ENCODE measurements around the gene IL24. TPM values are rescaled to one million over a fixed set of nuclear protein-coding genes. Genes with fewer than 3 reads are reported as not detected.

The IL24 gene
- total RNA-seq, 1 donor from 2014 or later = not detected

DNA sequence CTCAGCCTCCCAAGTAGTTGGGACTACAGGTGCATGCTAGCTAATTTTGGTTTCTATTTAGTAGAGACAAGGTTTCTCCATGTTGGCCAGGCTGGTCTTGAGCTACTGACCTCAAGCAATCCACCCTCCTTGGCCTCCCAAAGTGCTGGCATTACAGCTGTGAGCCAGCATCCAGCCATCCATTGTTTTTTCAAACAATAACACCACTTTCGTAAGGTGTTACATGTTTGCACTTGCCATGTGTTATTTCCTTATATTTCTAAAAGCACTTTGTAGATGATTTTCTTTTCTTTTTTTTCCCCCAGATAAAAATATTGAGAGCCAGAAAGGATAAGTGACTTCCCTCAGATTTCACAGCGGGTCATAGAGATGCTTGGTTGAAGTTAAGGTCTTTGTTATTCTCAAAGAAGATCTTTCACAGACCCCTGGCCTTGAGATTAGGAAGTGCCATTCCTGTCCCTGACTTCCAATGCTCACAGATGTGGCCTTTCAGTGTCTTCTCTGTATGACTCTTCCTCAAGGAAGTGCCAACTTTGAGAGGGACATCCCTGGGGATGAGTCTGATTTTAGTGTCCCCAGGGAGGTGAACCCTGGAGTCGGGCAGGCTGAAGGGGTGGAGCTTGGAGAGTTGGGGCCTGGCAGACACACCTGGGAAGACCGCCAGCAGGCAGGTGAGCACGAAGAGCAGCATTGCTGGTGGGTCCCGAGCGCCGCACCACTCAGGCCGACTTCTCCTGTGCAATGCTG, 42.8 kb downstream of the IL24 start:
- Mint-ChIP-seq H3K27me3 (ENCODE audit: unreplicated experiment) (peaks cover 18% of the 10 kb centered on the region), H3K36me3 (ENCODE audit: unreplicated experiment) (no peaks in the 10 kb centered on the region), H3K4me1 (ENCODE audit: unreplicated experiment) (no peaks in the 10 kb centered on the region), H3K4me3 (ENCODE audit: unreplicated experiment) (no peak overlapping the region), H3K9me3 (ENCODE audit: unreplicated experiment) (no peaks in the 10 kb centered on the region), H3K27ac (ENCODE audit: unreplicated experiment) (no peak overlapping the region)
- no peak for DNase-seq (ENCODE audit: extremely low spot score, unreplicated experiment)
- TF ChIP-seq, protein P1, sequence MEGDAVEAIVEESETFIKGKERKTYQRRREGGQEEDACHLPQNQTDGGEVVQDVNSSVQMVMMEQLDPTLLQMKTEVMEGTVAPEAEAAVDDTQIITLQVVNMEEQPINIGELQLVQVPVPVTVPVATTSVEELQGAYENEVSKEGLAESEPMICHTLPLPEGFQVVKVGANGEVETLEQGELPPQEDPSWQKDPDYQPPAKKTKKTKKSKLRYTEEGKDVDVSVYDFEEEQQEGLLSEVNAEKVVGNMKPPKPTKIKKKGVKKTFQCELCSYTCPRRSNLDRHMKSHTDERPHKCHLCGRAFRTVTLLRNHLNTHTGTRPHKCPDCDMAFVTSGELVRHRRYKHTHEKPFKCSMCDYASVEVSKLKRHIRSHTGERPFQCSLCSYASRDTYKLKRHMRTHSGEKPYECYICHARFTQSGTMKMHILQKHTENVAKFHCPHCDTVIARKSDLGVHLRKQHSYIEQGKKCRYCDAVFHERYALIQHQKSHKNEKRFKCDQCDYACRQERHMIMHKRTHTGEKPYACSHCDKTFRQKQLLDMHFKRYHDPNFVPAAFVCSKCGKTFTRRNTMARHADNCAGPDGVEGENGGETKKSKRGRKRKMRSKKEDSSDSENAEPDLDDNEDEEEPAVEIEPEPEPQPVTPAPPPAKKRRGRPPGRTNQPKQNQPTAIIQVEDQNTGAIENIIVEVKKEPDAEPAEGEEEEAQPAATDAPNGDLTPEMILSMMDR (IDR thresholded peaks at IDR 0.05) = no peak

DNA sequence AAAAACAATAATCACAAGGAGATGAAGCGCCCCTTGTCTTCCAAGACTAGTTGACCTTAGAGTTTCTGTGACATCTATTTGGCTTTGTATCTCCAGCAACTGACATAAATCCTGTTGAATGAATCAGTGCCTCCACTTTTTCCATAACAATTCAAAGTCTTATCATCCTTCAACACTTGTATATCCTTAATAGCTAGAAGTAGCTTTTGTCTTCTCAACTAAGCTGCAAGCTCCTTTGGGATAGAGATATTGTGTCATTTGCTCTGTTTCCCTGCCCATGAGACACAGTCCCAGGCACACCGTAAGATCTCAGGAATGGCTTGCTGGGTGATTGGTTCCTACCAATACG, 43.3 kb downstream of the IL24 start:
- Mint-ChIP-seq H3K27me3 (ENCODE audit: unreplicated experiment) (peaks cover 23% of the 10 kb centered on the region), H3K36me3 (ENCODE audit: unreplicated experiment) (no peaks in the 10 kb centered on the region), H3K27ac (ENCODE audit: unreplicated experiment) (no peak overlapping the region), H3K9me3 (ENCODE audit: unreplicated experiment) (no peaks in the 10 kb centered on the region), H3K4me1 (ENCODE audit: unreplicated experiment) (no peaks in the 10 kb centered on the region), H3K4me3 (ENCODE audit: unreplicated experiment) (no peak overlapping the region)
- TF ChIP-seq, protein P1 (IDR thresholded peaks at IDR 0.05) = no peak
- no peak for DNase-seq (ENCODE audit: extremely low spot score, unreplicated experiment)

DNA sequence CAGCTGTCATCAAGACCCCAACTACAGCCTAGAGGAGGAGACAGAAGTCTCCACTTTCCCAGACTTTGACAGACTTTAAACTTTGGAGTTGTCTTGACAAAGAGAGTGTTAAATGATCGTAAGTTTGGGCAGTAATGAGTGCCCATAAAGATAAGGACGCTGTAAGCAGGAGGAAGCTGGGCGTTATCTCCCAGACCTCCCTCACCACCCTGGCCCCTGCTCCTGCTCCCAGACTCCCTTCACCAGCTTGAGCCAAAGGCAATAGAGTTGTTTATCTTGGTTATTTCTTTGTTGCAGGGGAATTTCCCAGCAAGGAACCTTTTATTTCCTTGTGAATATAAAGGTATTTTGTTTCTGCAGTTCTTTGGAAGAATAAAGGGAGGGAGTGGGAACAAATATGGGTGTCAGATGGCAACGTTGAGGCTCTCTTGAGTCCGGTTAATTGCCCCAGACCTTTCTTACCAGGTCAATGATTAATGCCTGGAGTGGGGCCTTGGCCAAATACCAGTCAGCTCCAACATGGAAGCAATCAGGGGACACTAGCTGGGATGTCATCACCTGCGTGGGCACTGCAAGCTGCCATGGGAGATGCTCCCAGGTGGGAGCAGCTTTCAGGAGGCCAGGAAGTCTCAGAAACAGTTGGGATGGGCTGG, 44.6 kb downstream of the IL24 start:
- no peak for DNase-seq (ENCODE audit: extremely low spot score, unreplicated experiment)
- Mint-ChIP-seq H3K4me3 (ENCODE audit: unreplicated experiment) (no peak overlapping the region), H3K27ac (ENCODE audit: unreplicated experiment) (no peak overlapping the region), H3K36me3 (ENCODE audit: unreplicated experiment) (no peaks in the 10 kb centered on the region), H3K27me3 (ENCODE audit: unreplicated experiment) (peaks cover 23% of the 10 kb centered on the region), H3K9me3 (ENCODE audit: unreplicated experiment) (no peaks in the 10 kb centered on the region), H3K4me1 (ENCODE audit: unreplicated experiment) (no peaks in the 10 kb centered on the region)
- TF ChIP-seq, protein P1 (IDR thresholded peaks at IDR 0.05) = no peak

DNA sequence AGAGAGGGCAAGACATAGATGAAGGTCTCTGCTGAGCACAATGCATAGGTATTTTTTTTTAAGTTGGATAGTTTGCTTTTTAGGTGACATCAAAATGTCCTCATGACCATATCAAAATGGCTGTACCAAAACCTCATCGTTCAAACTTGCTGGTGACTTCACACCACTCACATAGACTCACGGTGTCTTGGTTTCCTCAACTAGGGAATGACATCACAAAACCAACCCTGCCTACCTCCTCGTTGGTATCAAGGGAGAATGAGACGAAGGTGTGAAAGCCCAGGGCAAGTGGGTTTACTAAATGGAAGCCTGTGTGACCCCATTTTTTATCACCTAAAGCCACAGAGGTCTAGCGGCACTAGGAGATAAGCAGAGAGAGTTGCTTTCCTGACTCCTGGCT, 47.5 kb downstream of the IL24 start:
- Mint-ChIP-seq H3K4me1 (ENCODE audit: unreplicated experiment) (no peaks in the 10 kb centered on the region), H3K27me3 (ENCODE audit: unreplicated experiment) (peaks cover 25% of the 10 kb centered on the region)

DNA sequence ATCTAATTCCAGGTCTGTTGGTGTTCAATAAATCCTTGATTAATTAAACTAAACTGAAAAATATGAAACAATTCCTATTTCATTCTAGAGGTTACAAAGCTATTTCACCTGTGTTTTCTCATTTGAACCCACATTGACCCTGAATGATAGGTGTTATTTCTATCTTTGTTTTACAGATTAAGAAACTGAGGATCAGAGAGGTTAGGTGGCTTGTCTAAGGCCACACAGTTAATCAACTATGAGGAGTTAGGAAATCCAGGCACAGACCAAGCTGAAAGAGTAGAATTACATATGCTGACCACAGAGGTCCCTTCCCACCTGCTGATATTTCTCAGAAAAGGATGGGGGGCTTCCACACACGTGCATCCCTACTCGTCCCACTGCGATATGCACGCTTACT, 48.5 kb downstream of the IL24 start:
- TF ChIP-seq, protein P1 (IDR thresholded peaks at IDR 0.05) = no peak
- H3K27me3 Mint-ChIP-seq (ENCODE audit: unreplicated experiment) = peaks cover 21% of the 10 kb centered on the region
- H3K27ac Mint-ChIP-seq (ENCODE audit: unreplicated experiment) = no peak overlapping the region
- H3K9me3 Mint-ChIP-seq (ENCODE audit: unreplicated experiment) = no peaks in the 10 kb centered on the region
- no peak for DNase-seq (ENCODE audit: extremely low spot score, unreplicated experiment)
- H3K4me3 Mint-ChIP-seq (ENCODE audit: unreplicated experiment) = no peak overlapping the region
- no peaks in the 10 kb centered on the region for H3K36me3 Mint-ChIP-seq (ENCODE audit: unreplicated experiment)
- no peaks in the 10 kb centered on the region for H3K4me1 Mint-ChIP-seq (ENCODE audit: unreplicated experiment)

More for the DNA sequence above, 47.5 kb downstream of the IL24 start:
- H3K9me3 Mint-ChIP-seq (ENCODE audit: unreplicated experiment) = no peaks in the 10 kb centered on the region
- no peak for DNase-seq (ENCODE audit: extremely low spot score, unreplicated experiment)
- H3K27ac Mint-ChIP-seq (ENCODE audit: unreplicated experiment) = no peak overlapping the region
- H3K4me3 Mint-ChIP-seq (ENCODE audit: unreplicated experiment) = no peak overlapping the region
- no peaks in the 10 kb centered on the region for H3K36me3 Mint-ChIP-seq (ENCODE audit: unreplicated experiment)
- TF ChIP-seq, protein P1 (IDR thresholded peaks at IDR 0.05) = no peak
